ENCODE results near the gene RASL11A.
"Not testable (repeated sequence)": the region's sequence is repeated elsewhere in the genome, so short reads cannot be mapped to it uniquely, and the experiment has no call there.

The RASL11A gene

DNA sequence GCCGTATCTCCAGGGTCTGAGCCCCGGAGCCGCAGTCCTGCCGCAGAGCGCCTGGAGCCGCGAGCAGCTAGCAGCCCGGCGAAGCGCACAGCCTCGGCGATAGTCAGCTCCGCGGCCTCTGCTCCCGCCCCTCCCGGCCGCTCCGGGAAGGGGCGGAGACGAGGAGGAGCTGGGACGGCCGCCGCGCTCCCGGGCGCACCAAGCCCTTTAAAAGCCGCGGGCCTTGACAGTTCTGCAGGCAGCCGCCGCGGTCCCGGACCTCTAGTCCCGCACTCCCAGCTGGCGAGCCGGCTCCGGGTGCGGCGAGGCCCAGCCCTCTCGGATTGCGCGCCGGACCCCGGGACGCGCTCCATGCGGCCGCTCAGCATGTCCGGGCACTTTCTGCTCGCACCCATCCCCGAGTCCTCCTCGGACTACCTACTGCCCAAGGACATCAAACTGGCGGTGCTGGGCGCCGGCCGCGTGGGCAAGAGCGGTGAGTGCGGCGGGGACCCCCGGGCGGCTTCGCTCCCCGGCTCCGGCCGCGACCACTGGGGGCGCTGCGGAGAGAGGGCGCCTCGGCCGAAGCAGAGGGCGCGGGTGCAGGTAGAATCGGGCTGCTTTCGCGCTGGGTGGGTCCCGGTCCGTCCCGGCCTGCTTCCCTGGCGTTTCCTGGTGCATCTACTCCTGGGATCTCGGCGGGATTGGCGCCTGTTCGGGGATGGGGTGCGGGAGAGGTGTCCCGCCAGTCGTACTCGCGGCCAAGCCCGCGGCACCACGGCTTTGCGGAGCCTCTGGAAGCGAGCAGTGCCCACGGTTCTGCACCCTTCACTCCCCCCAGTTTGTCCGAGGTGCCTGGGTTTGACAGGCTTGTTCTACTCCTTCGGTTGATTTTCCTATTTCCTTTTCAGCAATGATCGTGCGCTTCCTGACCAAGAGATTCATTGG is at the start of gene RASL11A:
TSS of gene RASL11A (plus strand) at position 237 of the 927 bp plus-strand sequence. CDS start at position 352, 115 bp downstream.
- DNase-seq, result peak in 54 of 56 donors; percentile 19 to 87 (median 72)

DNA sequence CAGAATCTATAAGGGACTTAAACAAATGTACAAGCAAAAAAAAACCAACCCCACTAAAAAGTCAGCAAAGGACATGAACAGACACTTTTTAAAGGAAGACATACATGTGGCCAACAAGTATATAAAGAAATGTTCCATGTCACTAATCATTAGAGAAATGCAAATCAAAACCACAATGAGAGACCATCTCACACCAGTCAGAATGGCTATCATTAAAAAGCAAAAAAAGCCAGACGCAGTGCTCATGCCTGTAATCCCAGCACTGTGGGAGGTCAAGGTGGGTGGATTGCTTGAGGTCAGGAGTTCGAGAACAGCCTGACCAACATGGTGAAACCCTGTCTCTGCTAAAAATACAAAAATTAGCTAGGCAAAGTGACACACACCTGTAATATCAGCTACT is 48.5 kb upstream of the RASL11A start:
- not testable (repeated sequence) for DNase-seq

- DNase-seq, result no peak
These were observed 43.6 kb upstream of the RASL11A start for GRCh38 chr13:27226991-27227390.

DNA sequence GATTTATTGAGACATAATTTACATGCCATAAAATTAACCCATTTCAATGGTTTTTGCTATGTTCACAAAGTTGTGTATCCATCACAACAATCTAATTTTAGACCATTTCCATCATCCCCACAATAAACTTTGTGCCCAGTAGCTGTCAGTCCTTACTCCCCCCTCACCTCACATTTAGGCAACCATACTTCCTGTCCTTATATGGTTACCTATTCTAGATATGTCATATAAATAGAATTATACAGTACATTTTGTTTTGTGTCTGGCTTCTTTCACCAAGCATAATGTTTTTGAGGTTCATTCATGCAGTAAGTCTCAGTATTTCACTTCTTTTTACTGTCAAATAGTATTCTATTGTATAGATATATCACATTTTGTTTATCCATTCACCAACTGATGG is 42.5 kb upstream of the RASL11A start:
- DNase-seq, result no peak

DNA sequence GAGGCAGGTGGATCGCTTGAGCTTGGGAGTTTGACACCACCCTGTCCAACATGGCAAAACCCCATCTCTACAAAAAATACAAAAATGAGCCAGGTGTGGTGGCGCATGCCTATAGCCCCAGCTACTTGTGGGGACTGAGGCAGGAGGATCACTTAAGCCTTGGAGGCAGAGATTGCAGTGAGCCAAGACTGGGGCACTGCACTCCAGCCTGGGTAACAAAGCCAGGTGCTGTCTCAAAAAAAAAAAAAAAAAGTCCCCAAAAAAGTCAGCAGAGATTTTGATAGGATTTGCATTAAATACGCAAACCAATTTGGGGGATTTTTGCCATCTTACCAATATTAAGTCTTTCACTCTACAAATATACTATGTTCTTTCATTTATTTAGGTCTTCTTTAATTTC is 41.0 kb upstream of the RASL11A start:
- DNase-seq, result no peak

DNA sequence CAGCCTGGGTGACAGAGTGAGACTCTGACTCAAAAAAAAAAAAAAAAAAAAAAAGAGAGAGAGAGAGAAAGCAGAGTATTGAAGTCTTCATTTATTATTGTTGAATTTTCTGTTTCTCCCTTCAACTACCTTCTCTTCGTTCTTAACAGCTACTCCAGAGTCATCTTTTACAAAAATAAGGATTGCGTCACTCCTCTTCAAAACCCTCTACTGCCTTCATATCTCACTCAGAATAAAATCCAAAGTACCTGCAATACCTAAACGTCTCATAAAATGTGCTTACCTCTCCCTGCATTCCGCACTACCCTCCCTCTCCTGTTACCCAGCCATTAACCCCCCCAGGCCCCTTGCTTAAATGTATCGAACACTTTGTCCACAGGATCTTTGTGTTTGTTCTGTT is 36.7 kb upstream of the RASL11A start:
- DNase-seq, result no peak

DNA sequence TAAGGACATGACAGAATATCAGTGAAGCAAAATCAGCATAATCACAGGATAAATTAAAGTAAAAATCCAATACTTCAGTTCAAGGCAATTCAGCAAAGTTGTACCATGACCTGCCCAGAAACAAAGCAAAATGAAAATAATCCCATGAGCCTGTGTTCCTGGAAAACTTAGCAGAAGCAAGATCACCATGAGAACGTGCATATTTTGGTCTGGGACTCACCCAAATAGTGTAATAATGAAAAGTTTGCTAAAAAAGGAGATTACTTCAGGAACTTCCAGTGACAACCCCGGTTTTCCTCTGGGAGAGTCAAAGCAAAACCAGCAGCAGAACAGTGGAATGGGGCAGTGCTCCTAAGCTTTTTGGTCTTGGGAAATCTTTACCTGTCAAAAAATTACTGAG is 34.2 kb upstream of the RASL11A start:
- DNase-seq, result no peak

DNA sequence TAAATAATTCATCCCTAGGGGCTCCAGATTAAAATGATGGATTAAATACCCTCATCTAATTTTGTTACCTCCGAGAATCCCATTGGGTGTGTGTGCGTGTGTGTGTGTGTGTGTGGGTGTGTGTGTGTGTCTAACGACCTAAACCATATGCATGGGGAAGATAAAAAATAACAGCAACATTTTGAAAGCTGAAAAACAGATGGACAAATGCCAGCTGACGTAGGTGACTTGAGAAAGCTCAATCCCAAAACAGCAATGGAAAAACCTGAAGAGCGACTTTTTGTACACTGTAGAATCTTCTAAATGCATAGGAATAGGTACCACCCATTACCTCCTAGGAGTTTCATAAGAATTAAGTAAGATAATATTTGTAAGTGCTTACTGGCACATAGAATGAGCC is 27.9 kb upstream of the RASL11A start:
- no peak for DNase-seq

- DNase-seq, result no peak
These were observed 25.0 kb upstream of the RASL11A start for GRCh38 chr13:27245610-27246009.

DNA sequence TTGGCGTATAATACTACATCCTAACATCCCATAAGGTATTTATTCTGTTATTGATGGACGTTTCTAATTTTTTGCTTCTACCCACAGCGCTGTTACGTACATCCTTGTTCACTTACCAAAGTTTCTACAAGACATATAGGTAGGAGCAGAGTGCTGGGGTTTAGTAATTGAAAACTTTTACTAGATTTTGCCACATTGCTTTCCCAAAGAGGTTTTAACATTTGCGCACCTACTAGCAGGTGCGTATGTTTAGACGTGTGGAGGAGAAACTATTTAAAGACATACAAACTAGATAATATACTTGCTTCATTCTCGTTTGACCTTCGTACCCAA is 19.8 kb upstream of the RASL11A start:
- DNase-seq, result no peak

DNA sequence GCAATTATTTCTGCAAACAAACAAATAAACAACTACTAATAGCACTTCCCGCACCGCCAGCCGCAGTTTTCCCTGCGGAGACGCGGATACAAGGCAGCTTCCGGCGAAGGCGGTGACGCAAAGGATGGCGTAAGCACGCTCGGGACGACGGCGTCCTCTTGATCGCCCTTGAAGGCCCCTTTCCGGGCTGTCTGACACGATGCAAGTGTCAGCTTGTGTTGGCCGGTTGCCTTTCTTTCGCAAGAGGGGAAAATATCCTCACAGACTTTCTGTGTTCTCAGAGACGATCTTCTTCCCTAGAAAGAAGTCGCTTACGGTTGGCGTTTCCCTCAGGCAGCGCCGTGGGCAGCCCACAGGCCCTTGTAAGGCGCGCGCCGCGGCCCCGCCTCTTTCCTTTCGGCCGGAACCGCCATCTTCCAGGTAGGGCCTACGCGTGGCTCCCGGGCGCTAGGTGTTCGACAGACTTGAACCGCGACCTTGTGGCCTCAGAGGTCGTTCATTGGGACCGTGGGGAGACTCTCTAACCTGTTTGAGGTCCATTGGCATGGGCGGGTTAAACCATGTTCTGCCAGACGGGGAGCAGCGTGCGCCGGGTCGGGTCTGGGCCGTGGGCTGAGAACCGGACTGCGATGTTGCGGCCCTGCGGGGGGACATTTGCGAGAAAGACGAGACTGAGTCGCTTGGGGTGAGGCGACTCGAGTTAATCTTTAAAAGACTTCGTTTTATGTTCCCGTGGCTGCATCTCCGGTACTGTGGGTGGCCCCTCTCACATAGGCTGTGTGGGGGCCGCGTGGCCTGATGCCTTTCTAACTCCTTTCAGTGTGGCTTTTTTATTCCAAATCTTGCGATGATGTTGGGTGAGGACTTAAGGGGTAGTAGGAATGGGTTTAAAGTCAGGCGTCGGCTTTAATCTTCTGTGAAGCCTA is 19.2 kb upstream of the RASL11A start, which contains the start of gene RPL21:
TSS of gene RPL21 (plus strand) at position 393 of the 926 bp plus-strand sequence. CDS start 2,219 bp downstream, outside the sequence.
- DNase-seq, result peak; percentile 72 to 99 (median 91)

DNA sequence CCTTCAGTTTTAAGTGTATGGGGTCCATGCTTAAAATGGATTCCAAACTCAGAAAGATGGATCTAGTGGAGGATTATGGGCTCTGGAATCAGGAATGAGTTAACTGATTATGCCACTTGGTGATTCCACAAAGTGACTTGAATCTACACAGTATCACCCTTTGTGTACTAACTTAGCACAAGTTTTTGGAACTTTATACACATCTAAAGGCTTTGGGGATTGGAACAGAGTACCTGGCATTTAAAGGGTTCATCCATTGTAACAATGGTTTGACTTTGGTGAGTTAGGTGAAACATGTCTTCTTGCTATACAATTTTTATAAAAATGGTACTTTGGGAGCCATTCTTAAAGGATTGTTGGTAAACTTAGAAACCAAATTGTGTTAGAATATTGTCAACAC is 18.2 kb upstream of the RASL11A start:
- no peak for DNase-seq

- no peak for DNase-seq
These were observed 13.4 kb upstream of the RASL11A start for GRCh38 chr13:27257233-27257568.

DNA sequence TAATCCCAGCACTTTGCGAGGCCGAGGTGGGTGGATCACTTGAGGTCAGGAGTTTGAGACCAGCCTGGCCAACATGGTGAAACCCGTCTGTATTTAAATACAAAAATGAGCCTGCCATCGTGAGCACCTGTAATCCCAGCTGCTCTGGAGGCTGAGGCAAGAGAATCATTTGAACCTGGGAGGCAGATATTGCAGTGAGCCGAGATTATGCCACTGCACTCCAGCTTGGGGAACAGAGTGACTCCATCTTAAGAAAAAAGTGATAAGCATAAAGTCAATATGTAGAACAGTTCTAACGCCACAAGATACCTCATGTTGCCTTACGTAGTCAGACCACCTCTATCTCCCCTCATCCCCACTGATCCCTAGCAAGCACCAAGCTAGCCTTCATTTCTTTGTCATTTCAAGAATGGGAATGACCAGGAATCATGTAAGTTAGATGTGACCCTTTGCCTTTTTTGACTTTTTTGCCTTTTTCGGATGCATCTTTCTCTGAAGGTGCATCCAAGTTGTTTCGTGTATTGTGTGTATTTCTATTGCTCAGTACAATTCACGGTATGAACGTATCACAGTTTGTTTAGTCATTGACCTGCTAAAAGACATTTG is 12.9 kb upstream of the RASL11A start:
- DNase-seq, result no peak

DNA sequence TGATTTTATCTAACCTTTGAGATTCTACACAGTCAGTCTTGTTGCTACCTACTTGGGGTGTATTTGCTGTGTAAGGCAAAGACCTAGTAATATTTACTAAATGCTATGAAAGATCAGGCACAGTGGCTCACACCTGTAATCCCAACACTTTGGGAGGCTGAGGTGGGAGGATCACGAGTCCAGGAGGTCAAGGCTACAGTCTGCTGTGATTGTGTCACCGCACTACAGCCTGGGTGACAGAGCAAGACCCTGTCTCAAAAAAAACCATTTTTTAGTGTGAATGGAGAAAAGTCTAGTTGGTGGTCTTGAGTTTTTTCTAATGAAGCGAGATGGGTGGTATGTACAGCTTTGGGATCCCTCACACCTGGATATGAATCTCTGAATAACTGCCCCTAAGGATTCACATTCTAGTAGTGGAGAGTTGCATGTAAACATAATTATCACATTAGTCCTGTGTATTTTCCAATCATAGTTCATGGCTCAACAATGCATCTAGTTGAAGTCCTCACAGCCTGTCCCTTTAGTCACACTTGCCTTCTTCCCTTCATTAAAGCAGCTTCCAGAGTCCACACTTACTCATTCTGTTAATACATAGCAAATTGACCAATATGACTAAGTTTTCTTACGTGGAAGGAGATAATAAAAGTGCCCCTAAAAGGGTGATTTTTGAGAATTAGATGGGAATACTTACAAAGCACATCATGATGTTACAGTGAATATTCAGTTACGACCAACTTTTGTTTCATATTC is 11.8 kb upstream of the RASL11A start:
- no peak for DNase-seq

GRCh38 chr13:27259831-27260230 is 10.8 kb upstream of the RASL11A start:
- no peak for DNase-seq

DNA sequence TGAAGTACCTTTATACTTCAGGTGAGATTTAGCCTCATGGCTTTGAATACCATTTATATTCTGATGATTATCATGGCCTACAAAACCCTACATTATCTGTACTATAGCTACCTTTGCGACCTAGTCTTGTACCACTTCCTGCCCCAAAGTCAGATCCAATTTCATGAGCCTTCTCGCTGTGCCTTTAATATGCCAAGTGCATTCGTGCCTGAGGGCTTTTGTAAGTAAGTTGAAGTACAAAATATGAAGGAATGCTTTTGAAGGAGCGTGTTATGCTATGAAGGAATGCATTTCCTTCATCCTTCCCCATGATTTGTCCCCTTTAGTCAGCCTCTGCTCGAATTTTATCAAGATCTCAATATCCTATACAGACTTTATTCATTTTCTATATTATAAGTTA is 9.2 kb upstream of the RASL11A start:
- no peak for DNase-seq

GRCh38 chr13:27263438-27263837 is 7.2 kb upstream of the RASL11A start:
- DNase-seq, result no peak

DNA sequence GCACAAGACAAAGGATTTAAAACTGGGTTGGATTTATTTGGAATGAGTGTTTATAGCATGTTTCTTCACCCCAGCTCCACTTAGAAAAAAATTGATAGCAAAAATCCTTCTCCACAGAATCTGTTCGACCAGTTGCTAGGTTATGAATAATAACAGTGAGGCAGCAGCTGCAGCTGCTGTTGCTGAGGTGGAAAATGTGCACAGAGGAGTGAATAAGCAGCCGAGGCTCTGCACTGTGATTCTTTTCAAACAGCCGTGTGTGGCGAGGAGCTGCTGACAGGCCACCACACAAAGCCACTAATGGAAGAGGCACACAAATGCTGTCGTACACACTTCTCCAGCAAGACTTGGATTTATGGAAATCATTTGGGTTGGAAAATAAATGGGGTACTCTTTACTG is 6.4 kb upstream of the RASL11A start:
- DNase-seq, result peak in 10 of 56 donors; percentile 13 to 37 (median 23)

DNA sequence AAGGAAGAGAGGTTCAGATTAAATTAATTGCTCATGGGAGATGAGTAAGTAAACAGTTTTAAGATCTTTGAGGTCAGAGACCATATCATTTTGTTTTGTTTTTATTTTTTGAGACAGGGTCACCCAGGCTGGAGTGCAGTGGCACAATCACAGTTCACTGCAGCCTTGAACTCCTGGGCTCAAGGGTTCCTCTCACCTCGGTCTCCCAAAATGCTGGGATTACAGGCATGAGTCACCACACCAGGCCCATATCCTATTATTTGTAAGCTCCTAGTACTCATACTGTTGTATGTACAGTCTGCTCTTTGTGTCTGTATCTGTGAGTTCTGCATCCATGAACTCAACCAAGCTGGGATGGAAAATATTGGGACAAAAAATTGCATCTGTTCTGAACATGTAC is 6.0 kb upstream of the RASL11A start:
- no peak for DNase-seq

DNA sequence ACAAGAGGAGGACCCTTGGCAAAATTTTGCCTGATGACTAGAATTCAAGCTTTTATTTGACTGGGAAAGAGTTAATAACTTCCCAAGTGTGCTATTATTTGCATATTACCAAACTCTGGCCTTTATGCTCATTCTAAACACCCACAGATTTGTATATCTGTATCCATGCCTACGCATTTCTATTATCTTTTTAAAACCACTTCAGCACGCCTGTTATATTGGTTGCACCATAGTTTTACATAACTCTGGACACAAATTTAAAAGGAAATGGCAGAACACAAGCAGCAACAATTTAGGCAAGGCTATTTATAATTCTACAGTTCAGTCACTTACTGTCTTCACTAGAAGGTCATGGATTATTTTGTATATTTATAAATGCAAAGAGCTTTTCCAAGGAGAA is 3.7 kb upstream of the RASL11A start:
- no peak for DNase-seq
